GM19455 (cell line): ENCODE data around the gene DENND1A.
"Not testable (repeated sequence)": the region's sequence is repeated elsewhere in the genome, so short reads cannot be mapped to it uniquely, and the experiment has no call there.

ENCODE experiments used
- ATAC-seq: cut with Tn5 transposase; IDR thresholded peaks from one replicate; pipeline ENCODE4 v1.9.1; 2021; ENCODE audit not compliant: unreplicated experiment

The DENND1A gene

DNA sequence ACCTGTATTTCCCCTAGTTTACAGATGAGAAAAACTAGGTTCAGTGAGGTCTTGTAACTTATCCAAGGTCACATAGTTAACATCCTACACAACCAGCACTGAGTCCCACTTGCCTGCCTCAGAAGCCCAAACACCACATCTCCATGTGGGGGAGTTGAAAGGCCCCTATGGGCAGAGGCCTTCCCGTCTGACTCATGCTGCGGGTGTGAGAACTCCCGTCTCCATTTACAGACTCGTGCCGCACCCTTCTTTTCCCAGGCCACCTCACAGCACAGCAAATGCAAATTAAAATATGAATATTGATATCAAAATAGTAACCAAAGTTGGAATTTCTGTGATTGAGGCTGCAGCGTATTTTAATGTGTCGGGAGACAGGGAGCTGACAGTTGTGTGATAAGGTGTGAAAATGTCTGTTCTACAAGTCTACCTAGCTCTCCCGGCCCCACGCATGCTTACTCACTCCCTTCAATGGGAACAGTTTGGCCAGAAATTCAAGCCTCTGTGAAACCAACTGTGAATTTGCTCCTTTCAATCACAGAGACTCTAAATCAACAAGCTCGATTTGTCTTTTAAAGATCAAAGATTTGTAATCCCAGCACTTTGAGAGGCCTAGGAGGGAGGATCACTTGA lies 483.8 kb downstream of the DENND1A start:
- no peak for ATAC-seq

DNA sequence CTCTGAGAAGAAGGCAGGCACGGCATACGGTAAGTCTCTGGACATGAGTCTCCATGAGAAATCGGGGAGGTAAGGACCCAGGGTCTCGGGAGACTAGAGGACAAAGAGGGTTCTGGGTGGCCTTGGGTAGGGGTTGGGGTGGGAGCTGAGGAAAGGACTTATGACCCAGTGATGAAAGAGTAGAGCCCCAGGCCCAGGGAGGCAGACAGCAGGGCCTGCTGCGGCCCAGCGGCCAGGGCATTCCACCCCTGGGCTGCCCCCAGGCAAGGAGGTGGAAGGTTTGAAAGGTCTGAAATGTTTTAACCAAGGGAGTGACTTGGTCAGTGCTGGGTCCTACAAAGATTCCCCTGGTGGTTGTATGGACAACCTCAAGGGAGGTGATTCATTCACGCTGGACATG lies 484.8 kb downstream of the DENND1A start:
- ATAC-seq = no peak

DNA sequence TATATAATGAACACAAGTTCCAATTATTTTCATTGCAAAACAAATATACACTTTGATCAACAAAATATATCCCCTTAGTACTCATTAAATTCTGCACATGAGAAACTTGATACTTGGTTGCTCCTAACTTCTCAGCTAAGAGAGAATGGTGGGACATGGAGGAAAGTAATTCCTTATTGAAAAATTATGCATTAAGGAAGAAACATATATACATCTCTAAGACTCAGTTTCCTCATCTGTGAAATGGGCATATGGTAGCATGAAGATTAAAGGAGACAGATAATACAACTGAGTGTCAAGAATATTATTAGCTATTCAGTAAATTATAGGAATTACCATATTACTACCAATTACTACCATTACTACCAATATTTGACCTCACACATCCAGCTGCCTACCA lies 488.2 kb downstream of the DENND1A start:
- ATAC-seq = no peak

DNA sequence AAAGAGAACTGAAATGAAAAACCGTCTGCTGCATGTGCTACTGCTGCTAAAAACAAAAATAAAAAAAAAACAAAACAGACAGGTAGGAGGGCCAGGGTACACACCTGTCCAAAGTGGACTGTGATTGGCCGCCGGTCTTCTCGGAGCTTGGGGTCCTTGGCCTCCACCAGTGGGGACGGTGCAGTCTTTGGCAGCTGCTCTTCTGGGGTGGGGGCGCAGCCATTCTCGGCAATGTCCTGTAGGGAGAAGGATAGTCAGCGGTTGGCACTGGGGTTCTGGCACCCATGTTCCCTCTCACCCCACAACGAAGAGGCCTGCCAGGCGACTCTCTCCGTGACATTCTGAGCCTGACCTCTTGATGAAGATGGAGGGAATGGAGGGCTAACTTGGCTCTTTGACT lies 489.7 kb downstream of the DENND1A start:
- no peak for ATAC-seq

DNA sequence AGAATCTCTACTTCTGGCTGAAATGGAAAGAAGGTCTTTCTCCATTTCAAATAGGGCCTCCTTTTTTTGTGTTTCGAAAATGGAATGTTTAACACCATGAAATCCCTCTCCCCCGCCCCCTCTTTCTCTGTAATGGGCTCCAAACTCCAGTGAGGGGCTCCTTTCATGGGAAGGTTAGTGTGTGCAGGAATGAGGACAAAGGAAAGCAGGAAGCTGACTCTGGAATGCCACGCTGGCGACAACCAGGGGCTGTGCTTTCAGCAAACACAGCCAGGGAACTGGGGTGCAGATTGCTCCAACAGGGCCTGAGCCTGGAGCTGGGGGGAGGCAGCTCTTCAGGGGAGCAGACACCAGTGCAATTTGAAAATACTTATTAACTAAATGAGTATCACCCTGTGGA lies 491.1 kb downstream of the DENND1A start:
- no peak for ATAC-seq

DNA sequence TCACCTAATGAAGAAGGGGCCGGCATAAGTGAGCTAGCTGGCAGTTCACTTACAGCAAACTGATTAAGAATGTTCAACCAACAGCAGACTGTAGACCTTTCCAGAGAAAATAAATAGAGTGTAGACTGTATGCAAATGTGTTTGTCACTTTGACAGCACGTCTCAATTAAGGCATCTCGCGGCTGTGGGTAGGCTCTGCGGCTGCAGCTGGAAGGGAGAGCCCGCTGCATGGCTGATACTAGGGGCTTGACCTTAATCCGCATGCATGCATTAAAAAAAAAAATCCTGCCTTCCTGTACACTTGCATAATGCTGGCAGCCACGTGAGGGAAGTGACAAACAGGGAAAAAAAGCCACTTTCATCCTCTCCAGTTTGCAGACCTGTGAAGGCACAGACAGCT lies 491.6 kb downstream of the DENND1A start:
- no peak for ATAC-seq

DNA sequence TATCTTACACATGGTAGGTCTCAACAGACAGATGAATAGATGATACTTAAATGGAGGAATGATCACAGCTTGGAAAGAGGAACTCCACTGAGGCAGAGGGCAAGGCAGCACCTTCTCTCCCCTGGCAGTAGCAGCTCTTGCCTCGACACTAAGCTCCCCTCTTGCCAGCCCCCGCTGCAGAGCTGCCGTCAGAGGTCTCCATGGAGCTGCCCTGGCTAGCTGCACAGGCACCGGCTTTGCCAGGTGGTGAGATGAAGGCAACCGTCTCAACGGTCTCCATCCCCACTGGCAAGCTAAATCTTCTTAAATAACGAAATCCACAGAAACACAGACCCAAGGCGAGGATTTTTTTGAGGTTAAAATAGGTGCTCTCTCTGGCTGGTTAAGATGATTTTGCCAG lies 492.7 kb downstream of the DENND1A start:
- ATAC-seq = no peak

DNA sequence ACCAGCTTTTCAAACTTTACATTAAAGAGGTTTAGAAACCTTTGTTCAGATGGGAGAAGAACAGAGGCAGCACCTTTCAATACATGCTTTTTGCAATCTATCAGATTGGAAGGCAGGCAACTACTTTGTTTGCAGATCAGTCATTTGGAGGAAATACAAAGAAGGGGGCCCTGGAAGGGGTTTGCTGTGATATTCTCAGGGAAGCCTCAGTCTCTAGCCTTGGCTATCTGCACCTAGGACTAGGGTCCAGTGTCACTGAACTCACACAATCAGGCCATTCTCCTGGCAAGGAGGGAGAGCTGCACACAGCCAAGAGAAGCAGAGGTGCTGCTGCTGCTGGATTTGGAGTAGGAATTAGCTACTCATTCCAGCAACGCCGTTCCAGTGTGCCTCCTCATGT lies 494.5 kb downstream of the DENND1A start:
- no peak for ATAC-seq

DNA sequence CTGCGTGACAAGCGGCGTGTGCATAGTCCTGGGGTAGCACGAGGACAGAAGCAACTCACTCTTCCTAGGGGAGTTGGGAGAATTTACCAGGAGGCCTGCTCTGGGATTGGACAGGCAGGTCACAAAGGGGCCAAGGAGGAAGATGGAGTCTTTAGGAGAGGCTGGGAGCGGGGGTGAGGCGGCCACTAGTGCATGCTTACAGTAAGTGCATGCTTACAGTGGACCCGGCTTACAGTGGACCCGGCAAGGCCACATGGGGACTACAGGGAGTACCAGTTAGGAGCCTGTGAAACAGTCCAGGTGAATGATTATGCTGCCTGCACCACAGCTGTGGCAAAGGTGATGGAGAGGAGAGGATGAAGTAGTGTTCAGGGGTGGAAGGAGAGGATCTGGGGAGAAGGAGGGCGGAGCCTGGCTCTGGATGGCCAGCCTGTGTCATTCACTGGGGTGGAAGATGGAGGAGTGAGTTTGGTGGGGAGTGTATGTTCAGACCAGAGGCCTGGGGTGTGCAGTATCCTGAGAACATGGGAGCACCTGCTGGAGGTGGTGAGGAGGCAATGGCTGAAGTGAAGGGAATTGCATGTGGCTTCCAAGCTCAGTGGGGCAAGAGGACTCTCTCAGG lies 495.2 kb downstream of the DENND1A start:
- no peak for ATAC-seq

DNA sequence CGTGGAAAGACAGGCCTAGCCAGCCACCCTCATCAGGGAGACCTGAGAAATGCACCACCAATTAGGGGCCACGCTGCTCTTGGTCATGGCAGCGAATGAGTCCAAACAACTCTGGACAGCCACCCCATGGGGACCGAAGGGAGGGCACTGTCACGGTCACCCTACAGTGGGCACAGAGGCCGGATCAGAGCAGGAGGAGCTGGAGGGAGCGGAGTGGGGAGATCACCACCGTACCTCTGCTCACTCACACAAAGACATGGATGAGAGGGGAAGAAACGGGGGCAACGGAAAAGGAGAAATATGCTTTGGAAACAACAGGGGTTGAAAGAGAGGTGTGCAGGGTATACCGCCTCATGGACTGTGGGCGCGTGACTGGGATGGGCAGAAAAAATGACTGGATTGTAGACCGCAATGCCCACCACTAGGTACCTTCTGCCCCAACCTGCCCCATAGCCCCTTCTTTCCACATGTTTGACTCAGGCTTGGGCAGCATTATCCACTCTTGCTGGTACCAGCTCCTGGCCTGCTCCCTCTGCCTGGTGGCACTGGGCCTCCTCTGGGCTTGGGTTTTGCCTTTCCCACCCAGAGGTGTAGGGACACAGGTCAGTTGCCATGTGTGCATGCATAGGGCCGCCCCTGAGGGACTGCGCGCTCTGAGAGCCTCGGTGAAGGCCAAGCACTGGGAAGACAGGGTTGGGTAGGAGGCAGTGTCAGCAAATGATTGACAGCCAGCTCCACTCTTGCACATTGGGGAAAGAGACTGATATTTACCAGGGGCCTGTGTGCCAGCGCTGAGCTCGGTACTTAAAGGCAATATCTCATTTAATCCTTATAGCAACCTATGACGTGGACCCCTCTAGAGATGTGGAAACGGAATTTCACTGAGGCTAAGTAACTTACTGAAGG lies 497.3 kb downstream of the DENND1A start:
- ATAC-seq = no peak

DNA sequence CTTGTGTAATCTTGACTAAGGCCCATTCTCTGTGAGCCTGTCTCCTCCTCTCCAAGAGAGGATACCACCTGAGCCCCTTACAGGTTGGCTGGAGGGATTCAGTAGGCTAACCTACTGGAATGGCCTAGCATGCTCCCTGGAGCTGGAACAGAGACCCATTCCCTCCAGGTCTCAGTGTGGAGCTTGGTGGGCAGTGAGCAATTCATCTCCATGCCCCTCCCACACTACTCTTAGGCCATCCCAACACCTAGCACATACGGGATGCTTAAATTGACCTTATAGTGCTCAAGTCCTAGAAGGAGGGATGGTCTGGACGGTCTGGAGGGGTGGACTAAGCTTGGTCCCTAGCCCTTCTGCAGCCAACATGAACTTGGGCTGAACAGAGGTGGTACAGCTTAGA lies 498.3 kb downstream of the DENND1A start:
- no peak for ATAC-seq

DNA sequence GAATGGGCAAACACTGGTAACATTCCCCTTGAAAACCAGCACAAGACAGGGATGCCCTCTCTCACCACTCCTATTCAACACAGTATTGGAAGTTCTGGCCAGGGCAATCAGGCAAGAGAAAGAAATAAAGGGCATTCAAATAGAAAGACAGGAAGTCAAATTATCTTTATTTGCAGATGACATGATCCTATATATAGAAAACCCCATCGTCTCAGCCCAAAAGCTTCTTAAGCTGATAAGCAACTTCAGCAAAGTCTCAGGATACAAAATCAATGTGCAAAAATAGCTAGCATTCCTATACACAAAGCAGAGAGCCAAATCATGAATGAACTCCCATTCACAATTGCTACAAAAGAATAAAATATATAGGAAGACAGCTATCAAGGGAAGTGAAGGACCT lies 501.5 kb downstream of the DENND1A start:
- ATAC-seq = not testable (repeated sequence)

DNA sequence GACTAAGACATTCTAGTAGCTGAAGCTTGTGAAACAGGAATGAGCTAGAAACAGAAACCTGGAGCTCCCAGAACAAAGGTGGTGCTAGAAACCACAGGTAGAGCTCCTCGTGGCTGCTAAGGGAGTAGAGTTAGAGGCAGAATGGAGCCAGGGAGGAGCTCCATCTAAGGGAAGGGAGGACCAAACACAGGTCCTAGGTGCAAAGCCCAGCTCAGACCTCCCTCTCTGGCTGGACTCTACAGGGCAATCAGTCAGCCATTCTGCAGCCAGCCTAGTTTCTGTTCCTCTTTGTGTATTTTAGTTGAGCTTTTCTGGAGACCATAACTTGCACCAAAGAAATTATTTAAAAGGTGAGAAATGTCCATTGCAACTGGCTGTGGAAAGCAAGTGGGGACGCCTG lies 503.5 kb downstream of the DENND1A start:
- ATAC-seq = no peak

DNA sequence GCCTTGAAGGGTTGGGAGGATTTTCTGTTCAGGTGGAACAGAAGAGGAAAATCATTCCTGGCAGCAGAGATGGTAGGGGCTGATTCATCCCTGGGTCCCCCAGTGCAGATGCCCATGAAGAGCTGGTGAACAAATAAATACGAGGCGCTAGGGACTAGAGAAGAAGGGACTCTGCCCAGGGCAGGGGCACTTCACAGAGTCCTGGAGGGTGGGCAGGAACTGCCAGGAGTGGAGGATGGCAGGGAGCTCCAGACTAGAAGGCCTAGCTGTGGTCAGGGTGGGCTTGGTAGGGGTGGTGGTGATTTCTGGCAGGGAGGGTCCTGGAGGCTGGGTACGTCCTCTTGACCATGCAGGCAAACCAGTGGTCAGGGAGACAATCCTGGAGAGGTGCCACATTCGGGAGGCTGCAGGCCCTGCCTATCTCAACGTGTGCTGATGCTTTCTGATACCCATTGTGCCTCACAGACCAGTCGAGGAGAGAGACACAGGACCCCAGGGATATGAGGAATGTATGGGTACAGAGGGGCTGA lies 504.0 kb downstream of the DENND1A start:
- no peak for ATAC-seq

DNA sequence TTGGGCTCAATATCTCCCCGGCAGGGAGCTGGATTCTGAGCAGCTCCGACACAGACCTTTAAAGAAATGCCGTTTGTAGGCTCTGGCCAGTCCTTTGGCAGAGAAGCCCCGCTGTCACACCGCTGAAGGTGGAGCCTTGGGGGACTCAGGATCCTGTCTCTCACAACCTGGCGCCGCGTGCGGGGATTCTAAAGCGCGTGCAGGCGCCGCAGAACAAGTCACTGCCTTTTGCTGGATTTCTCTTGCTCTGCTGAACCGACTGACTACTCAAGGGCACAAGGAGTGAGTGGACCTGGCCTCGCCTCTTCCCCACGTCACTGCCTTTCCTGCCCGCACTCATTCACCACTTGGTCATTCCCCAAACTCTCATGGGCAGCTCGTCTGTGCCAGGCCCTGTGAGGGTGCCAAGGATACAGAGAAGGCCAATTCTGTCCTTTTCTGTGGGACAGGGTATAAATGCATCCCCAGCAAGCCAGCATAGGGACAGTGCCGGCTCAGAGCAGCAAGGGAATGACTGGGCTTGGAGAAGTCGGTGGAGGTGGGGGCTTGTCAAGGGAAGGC lies 504.6 kb downstream of the DENND1A start:
- no peak for ATAC-seq

DNA sequence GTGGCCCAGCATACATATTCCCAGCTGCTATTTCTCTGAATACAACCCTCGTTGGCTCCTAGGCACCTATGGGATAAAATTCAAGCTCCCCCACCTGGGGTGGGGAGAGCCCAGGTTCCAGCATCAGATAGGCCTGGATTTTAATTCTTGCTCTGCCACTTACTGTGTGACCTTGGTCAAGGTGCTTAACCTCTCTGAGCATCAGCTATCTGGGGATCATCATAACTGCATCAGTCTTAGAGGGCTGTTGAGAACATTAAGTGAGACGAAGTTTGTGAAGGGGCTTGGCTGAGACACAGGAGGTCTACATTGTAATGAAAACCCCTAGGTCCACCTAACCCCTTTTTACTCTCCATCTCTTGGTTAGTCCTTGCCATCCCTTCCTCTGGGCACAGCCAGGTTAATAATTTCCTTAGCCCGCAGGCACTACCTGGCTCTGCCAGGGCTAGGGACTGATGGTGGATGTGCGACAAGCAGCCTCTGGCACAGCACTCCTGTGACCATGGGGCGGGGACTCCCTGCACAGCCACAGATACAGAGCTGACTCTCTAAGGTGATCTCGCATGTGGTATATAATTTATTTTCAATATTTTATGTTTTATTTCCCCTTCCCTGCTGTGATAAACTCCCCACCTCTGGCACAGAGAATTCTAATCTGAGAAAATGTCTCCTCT lies 505.2 kb downstream of the DENND1A start:
- no peak for ATAC-seq

DNA sequence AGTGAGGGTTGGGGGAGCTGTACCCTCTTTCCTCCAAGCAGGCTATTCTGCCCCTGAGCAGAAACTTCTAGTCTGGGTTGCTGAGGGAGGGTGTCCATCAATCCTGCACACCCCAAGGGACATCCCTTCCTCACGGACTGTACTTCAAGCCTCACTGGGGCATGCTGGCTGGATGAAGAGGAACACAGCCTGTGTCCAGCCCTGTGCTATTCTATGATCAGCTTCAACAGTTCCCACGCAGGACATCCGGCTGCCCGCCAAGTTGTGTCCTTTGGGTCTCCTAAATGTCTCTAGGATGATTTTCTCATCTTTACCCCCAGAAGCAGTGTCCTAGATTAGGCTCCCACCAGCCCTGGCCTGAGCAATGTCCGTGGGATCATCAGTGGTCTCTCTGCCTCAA lies 505.8 kb downstream of the DENND1A start:
- no peak for ATAC-seq

DNA sequence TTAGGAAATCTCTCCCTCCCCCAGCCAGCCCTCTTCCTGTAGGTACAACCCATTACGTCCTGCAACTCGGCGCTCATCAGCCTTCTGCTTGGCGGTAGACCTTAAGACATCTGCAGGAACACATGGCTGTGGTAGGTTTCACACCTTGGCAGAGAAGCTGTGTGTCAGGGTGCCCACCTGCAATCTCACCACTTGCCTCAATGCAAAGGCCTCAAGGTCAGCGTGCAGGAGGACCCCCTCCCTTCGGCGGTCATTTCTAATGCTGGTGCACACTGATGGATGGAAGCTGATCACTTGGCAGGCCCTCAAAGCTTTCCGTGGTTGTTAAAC lies 506.6 kb downstream of the DENND1A start:
- ATAC-seq = no peak

DNA sequence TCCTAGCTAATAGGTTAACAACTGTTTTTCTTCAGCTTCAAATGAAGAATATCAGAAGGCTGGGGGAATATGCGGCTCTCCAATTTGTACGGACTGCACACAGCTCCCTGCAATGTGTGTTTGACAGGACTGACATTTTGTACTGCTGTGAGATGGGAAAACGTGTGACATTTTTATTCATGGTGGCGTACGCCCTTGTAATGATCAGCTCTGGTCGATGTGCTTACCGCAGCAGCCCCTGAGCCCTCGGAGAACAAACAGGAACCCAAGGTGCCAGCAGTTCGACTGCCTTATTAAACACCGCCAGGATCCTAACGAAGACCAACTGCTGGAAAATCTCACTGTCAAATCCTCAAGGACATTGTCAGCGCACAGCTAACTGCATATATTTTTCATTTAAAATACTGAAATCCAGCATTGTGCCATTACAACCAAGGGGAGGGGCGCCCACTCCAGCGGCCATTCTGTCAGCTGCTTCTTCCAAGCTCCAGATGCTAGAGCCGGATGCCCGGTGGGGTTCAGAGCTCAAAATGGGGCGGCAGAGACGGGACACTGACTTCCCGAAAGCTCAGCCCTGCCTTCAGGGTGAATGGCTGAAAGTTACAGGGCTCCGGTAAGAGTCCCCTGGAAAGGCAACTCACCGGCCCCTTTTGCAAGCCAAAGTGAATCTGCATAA lies 507.2 kb downstream of the DENND1A start:
- no peak for ATAC-seq

DNA sequence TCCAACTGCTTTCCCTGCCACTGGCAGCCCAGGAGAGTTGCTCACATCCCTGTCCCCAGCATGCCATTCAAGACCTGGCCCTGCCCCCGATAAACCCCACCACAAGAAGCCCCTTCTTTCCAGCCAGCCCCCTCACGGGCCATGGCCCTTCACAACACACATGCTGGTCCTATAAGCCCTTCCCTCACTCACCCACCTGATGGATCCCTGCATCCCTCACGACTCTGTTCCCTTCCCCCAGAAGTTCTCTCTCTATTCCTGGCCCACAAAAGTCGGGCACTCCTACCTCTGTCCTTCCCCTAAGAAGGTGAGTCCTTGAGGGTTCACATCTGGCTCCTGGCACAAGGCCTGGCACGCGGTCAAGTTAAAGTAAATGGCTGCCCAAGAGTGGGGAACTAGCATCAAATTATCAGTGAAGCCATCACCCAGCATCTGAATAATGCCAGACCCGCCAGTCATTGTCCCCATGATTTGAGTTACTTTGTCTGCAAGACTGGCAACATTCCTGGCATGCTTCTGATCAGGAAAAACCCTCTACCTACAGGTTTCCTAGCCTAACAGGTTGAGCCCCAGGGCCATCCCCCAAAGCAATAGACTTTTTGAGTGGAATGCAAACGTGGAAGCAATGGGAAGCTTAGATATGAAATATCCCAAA lies 508.0 kb downstream of the DENND1A start:
- ATAC-seq = no peak
